ENCODE measurements around the gene PLA2G6.

The PLA2G6 gene

GRCh38 chr22:38071421-38072321 lies 110.0 kb downstream of the PLA2G6 start:
- no peak for DNase-seq (ENCODE audit: low read depth in 2 of 2)

GRCh38 chr22:38070250-38070921 lies 111.2 kb downstream of the PLA2G6 start:
- DNase-seq (ENCODE audit: low read depth in 2 of 2), result no peak

- no peak for DNase-seq (ENCODE audit: low read depth in 2 of 2)
Observed at GRCh38 chr22:38069372-38070249, 112.0 kb downstream of the PLA2G6 start.

GRCh38 chr22:38068641-38069371 lies 112.8 kb downstream of the PLA2G6 start:
- DNase-seq (ENCODE audit: low read depth in 2 of 2), result no peak

GRCh38 chr22:38067761-38068360 lies 113.8 kb downstream of the PLA2G6 start:
- no peak for DNase-seq (ENCODE audit: low read depth in 2 of 2)

- DNase-seq (ENCODE audit: low read depth in 2 of 2), result no peak
Observed at GRCh38 chr22:38067028-38067415, 114.6 kb downstream of the PLA2G6 start.

- DNase-seq (ENCODE audit: low read depth in 2 of 2), result no peak
Observed at GRCh38 chr22:38066381-38067027, 115.1 kb downstream of the PLA2G6 start.

- DNase-seq (ENCODE audit: low read depth in 2 of 2), result no peak
Observed at GRCh38 chr22:38065539-38065938, 116.1 kb downstream of the PLA2G6 start.

- no peak for DNase-seq (ENCODE audit: low read depth in 2 of 2)
Observed at GRCh38 chr22:38062791-38063190, 118.8 kb downstream of the PLA2G6 start.

Data from stimulated activated CD8-positive, alpha-beta memory T cell treated with anti-CD3 and anti-CD28 coated beads, Interleukin-2, amount 100 ng/mL, for 1 hour (primary cell).